B cell (primary cell): Measurements from ENCODE around the gene ASPHD2. TPM values are rescaled to one million over a fixed set of nuclear protein-coding genes. Genes with fewer than 3 reads are reported as not detected.
A peak's percentile ranks its signal among the peaks of the same experiment; 100 is the strongest.

Experiments
- ATAC-seq: fragments of 200-7000 bp; cut with Tn5 transposase; one replicate; pipeline ENCODE4 v1.10.0; 2021; ENCODE audit warnings: low read depth, mild to moderate bottlenecking, moderate number of reproducible peaks, moderate library complexity
- CTCF ChIA-PET: fragments of 350-600 bp; sonication (Branson Sonifier 250); formaldehyde crosslinking; loops from one replicate; lab custom pipeline; 2021; ENCODE audit warnings: antibody characterized with exemption, inconsistent platforms; lab: Charles Lee
- POLR2A ChIA-PET: fragments of 350-600 bp; sonication (Branson Sonifier 250); formaldehyde crosslinking; loops from one replicate; lab custom pipeline; 2021; ENCODE audit warnings: antibody characterized with exemption; lab: Charles Lee
- DNase-seq: peaks from one replicate; pipeline ENCODE4 v3.0.0; 2013
- H2AFZ ChIP-seq: 2 replicates; pipeline ENCODE4 v1.6.1; 2012; ENCODE audit warnings: mild to moderate bottlenecking, low read depth, low read length; ENCODE audit not compliant: insufficient read depth, poor library complexity, severe bottlenecking
- H3K27ac ChIP-seq, 2 donors: 1 replicate in 1 of 2; 2 replicates in 1 of 2; pipeline ENCODE4 v1.5.1; 2012 to 2013; ENCODE audit warnings: low read length in 2 of 2, mild to moderate bottlenecking in 2 of 2, moderate library complexity in 1 of 2
- H3K27me3 ChIP-seq, 4 experiments: fragments of 200-600 bp in 1 of 4; sonication (generic) in 1 of 4; replicated peaks in 1 of 4; 1 replicate in 2 of 4; 2 replicates in 2 of 4; pipeline versions ENCODE4 v1.6.1 to v1.7.0; 2013 to 2016; ENCODE audit warnings: low read length in 3 of 4, mild to moderate bottlenecking in 2 of 4, mixed read lengths in 1 of 4, moderate library complexity in 1 of 4; ENCODE audit not compliant: insufficient read depth in 4 of 4, control insufficient read depth in 3 of 4; ENCODE audit errors: control extremely low read depth in 1 of 4
- H3K36me3 ChIP-seq, 2 experiments: replicated peaks in 1 of 2; 1 replicate in 1 of 2; 2 replicates in 1 of 2; pipeline versions ENCODE4 v1.6.1 to v1.7.1; 2013; ENCODE audit warnings: low read length in 1 of 2; ENCODE audit not compliant: insufficient read depth in 2 of 2, control insufficient read depth in 1 of 2; ENCODE audit errors: control extremely low read depth in 1 of 2, extremely low read depth in 1 of 2
- H3K4me1 ChIP-seq, 2 donors: fragments of 200-600 bp in 1 of 2; sonication (generic) in 1 of 2; 1 replicate in 1 of 2; 2 replicates in 1 of 2; pipeline versions ENCODE4 v1.5.1 to v1.6.1; 2013 to 2017; ENCODE audit warnings: low read length in 2 of 2; ENCODE audit not compliant: control insufficient read depth in 2 of 2, insufficient read depth in 2 of 2
- H3K4me2 ChIP-seq: replicated peaks from 2 replicates; pipeline ENCODE3; 2012; ENCODE audit warnings: mild to moderate bottlenecking, low read depth, low read length; ENCODE audit not compliant: poor library complexity, severe bottlenecking
- H3K4me3 ChIP-seq, 5 experiments: fragments of 200-600 bp in 1 of 5; sonication (generic) in 1 of 5; 1 replicate in 3 of 5; 2 replicates in 2 of 5; pipeline versions ENCODE4 v1.5.1 to v1.7.0; 2011 to 2016; ENCODE audit warnings: low read length in 4 of 5, mild to moderate bottlenecking in 4 of 5, low read depth in 2 of 5, control low read depth in 1 of 5, moderate library complexity in 1 of 5; ENCODE audit not compliant: insufficient read depth in 1 of 5; ENCODE audit errors: control extremely low read depth in 1 of 5, extremely low read depth in 1 of 5
- H3K79me2 ChIP-seq: fragments of 200-600 bp; sonication (generic); one replicate; pipeline ENCODE4 v1.6.0; 2016; ENCODE audit warnings: low read length; ENCODE audit not compliant: control insufficient read depth, insufficient read depth
- H3K9ac ChIP-seq: fragments of 200-600 bp; sonication (generic); 2 replicates; pipeline ENCODE4 v1.6.1; 2017; ENCODE audit warnings: mild to moderate bottlenecking, low read length, moderate library complexity
- H3K9me3 ChIP-seq, 3 donors: one replicate each; pipeline versions ENCODE4 v1.6.1 to v1.7.1; 2013; ENCODE audit warnings: low read length in 2 of 3; ENCODE audit not compliant: control insufficient read depth in 2 of 3, insufficient read depth in 1 of 3; ENCODE audit errors: control extremely low read depth in 1 of 3
- H4K20me1 ChIP-seq: 2 replicates; pipeline ENCODE4 v1.6.0; 2012; ENCODE audit warnings: mild to moderate bottlenecking, low read length; ENCODE audit not compliant: insufficient read depth, control insufficient read depth, poor library complexity, severe bottlenecking
- H3K27ac Mint-ChIP-seq: one replicate; pipeline ENCODE4 v1.8.0; 2021; ENCODE audit warnings: mixed read lengths
- H3K27me3 Mint-ChIP-seq: one replicate; pipeline ENCODE4 v1.8.0; 2021; ENCODE audit warnings: mixed read lengths
- H3K4me1 Mint-ChIP-seq: one replicate; pipeline ENCODE4 v1.8.0; 2021; ENCODE audit warnings: mixed read lengths
- H3K4me3 Mint-ChIP-seq: one replicate; pipeline ENCODE4 v1.8.0; 2021; ENCODE audit warnings: mixed read lengths
- H3K9me3 Mint-ChIP-seq: one replicate; pipeline ENCODE4 v1.8.0; 2022; ENCODE audit warnings: mixed read lengths; ENCODE audit not compliant: insufficient read depth
- EZH2 ChIP-seq: IDR thresholded peaks from 2 replicates; pipeline ENCODE4 v1.6.1; 2012; ENCODE audit warnings: borderline replicate concordance, low read depth, mild to moderate bottlenecking, moderate library complexity, low read length; ENCODE audit not compliant: insufficient read depth, poor library complexity, severe bottlenecking
- WGBS: methylation state at CpG from one replicate; pipeline ENCODE4 v1.1.5; 2013; ENCODE audit warnings: missing lambda C conversion rate; ENCODE audit not compliant: insufficient coverage; 5-methylcytosine and 5-hydroxymethylcytosine counted together
- intact Hi-C: fragments of 100-400 bp; cut with micrococcal nuclease; formaldehyde crosslinking; loops from one replicate; pipeline ENCODE4 v1.10.0; 2022
- polyA plus RNA-seq: library from polyadenylated mRNA; depleted of rRNA; stranded (reverse); fragments of >200 nt; gene quantifications from 2 replicates; pipeline ENCODE4 v1.2.3, GENCODE V29; 2012
- total RNA-seq, 2 donors: library from RNA; stranded (reverse); fragments of 120-200 nt in 1 of 2; gene quantifications; 1 replicate in 1 of 2; 2 replicates in 1 of 2; pipeline versions ENCODE4 v1.2.3 to v1.2.4, GENCODE V29; 2013 to 2022
- TF ChIP-seq, protein P1 (sequence below): fragments of 200-600 bp; IDR thresholded peaks from one replicate; pipeline ENCODE4 v1.8.0; 2022; ENCODE audit warnings: antibody characterized with exemption, mild to moderate bottlenecking

The ASPHD2 gene
- total and polyA plus RNA-seq, 2 donors (not counting 1 experiment from before 2014, with no cell fraction given) = 5.7 to 7.3 TPM

GRCh38 chr22:26398741-26399153, 30.3 kb upstream of the ASPHD2 start:
- Histone ChIP-seq H3K4me3 (no peak overlapping the region), H3K36me3 (no peaks in the 10 kb centered on the region), H4K20me1 (no peaks in the 10 kb centered on the region), H3K27me3 (peaks cover 0 to 4% (median 0%) of the 10 kb centered on the region in 4 experiments), H3K79me2 (no peaks in the 10 kb centered on the region), H2AFZ (peak overlapping the region; percentile 1), H3K4me1 (no peaks in the 10 kb centered on the region), H3K9ac (no peak overlapping the region), H3K9me3 (no peaks in the 10 kb centered on the region), H3K27ac (no peak overlapping the region), H3K4me2 (no peak overlapping the region)
- ChIA-PET POLR2A (no interaction called here), CTCF (interaction anchor here (0.6 to 9.9 kb wide), 5 partner anchors 25 to 276 kb away, joined by 3 to 179 read pairs (median 5); no protein-coding TSS in a partner anchor)
- ATAC-seq (peak; percentile 67), DNase-seq (peak; percentile 67)
- H3K9me3 Mint-ChIP-seq = no peaks in the 10 kb centered on the region
- intact Hi-C loops = no loop called here
- H3K4me3 Mint-ChIP-seq = no peak overlapping the region
- WGBS = 21% methylated on average over 2 of the region's 3 CpGs
- H3K4me1 Mint-ChIP-seq = no peaks in the 10 kb centered on the region
- TF ChIP-seq EZH2 = no peak
- TF ChIP-seq, protein P1, sequence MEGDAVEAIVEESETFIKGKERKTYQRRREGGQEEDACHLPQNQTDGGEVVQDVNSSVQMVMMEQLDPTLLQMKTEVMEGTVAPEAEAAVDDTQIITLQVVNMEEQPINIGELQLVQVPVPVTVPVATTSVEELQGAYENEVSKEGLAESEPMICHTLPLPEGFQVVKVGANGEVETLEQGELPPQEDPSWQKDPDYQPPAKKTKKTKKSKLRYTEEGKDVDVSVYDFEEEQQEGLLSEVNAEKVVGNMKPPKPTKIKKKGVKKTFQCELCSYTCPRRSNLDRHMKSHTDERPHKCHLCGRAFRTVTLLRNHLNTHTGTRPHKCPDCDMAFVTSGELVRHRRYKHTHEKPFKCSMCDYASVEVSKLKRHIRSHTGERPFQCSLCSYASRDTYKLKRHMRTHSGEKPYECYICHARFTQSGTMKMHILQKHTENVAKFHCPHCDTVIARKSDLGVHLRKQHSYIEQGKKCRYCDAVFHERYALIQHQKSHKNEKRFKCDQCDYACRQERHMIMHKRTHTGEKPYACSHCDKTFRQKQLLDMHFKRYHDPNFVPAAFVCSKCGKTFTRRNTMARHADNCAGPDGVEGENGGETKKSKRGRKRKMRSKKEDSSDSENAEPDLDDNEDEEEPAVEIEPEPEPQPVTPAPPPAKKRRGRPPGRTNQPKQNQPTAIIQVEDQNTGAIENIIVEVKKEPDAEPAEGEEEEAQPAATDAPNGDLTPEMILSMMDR = peak; percentile 76
- H3K27me3 Mint-ChIP-seq = peaks cover 8% of the 10 kb centered on the region
- no peak overlapping the region for H3K27ac Mint-ChIP-seq

DNA sequence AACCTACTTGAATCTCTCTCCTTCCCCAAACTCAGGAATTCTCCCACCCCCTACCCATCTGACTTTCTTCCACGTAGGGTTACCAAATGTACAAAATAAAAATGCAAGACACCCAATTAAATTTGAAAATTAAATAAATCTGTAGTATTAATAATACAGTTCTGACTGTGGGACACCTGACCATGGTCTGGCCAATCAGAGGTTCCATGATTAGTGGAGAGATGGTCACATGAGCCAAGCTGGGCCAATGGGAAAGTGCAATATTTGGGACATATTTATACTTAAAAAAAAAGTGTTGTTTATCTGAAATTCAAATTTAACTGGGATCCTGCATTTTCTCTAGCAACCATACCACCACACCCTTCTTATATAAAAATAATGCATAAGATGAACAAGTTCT, 29.8 kb upstream of the ASPHD2 start:
- Histone ChIP-seq H3K4me1 (peaks cover 3 to 5% of the 10 kb centered on the region in 2 donors), H3K36me3 (no peaks in the 10 kb centered on the region), H3K27me3 (no peaks in the 10 kb centered on the region), H3K4me3 (no peak overlapping the region), H3K4me2 (no peak overlapping the region), H3K9me3 (no peaks in the 10 kb centered on the region), H3K9ac (no peak overlapping the region), H4K20me1 (no peaks in the 10 kb centered on the region), H2AFZ (no peak overlapping the region), H3K27ac (no peak overlapping the region), H3K79me2 (no peaks in the 10 kb centered on the region)
- no peak for ATAC-seq
- ChIA-PET POLR2A (no interaction called here), CTCF (interaction anchor here (0.7 to 9.9 kb wide), 6 partner anchors 25 to 1511 kb away, joined by 3 to 179 read pairs (median 4); no protein-coding TSS in a partner anchor)
- H3K27ac Mint-ChIP-seq = no peak overlapping the region
- H3K4me1 Mint-ChIP-seq = peaks cover 3% of the 10 kb centered on the region
- TF ChIP-seq EZH2 = no peak
- TF ChIP-seq, protein P1 = no peak
- H3K4me3 Mint-ChIP-seq = no peak overlapping the region
- peaks cover 6% of the 10 kb centered on the region for H3K27me3 Mint-ChIP-seq
- no CpG with 5 or more reads among the region's 1 CpG for WGBS
- DNase-seq = no peak
- no peaks in the 10 kb centered on the region for H3K9me3 Mint-ChIP-seq
- intact Hi-C loops = no loop called here
